Endothelial cell of umbilical vein (primary cell): ENCODE results near the gene SLC2A1. TPM values are rescaled to one million over a fixed set of nuclear protein-coding genes. Genes with fewer than 3 reads are reported as not detected.
"Not testable (repeated sequence)": the region's sequence is repeated elsewhere in the genome, so short reads cannot be mapped to it uniquely, and the experiment has no call there.

Experiments used
- BruUV-seq: library from RNA; stranded (reverse); fragments of 400-500 nt; replicated peaks from 2 replicates; lab custom pipeline; 2021; lab: Mats Ljungman, UMichigan
- CTCF ChIA-PET: fragments of 300-600, 350-600 bp; sonication (Branson Sonifier 250); formaldehyde crosslinking; loops from one replicate; lab custom pipeline; 2021; ENCODE audit warnings: antibody characterized with exemption, inconsistent platforms; lab: Charles Lee
- POLR2A ChIA-PET: fragments of 300-600, 350-600 bp; sonication (Branson Sonifier 250); formaldehyde crosslinking; loops from one replicate; lab custom pipeline; 2021; ENCODE audit warnings: antibody characterized with exemption, inconsistent platforms; lab: Charles Lee
- DNase-seq: peaks from one replicate; pipeline ENCODE4 v3.0.0-alpha.2; 2011; ENCODE audit warnings: low read depth, low spot score
- FAIRE-seq: peaks from 2 replicates; lab custom pipeline; 2011; peaks lifted over from hg19 to GRCh38; lab: Jason Lieb, UNC
- H2AFZ ChIP-seq: 2 replicates; pipeline ENCODE4 v1.6.0; 2012; ENCODE audit warnings: low read depth, low read length, control low read depth, inconsistent platforms
- H3K27ac ChIP-seq: 2 replicates; pipeline ENCODE4 v1.5.1; 2011; ENCODE audit warnings: low read depth, mild to moderate bottlenecking, control low read depth, low read length, moderate library complexity; ENCODE audit not compliant: insufficient read depth
- H3K27me3 ChIP-seq, 2 experiments: 2 replicates each; pipeline versions ENCODE4 v1.6.0 to v1.6.1; 2011; ENCODE audit warnings: low read length in 2 of 2, mixed read lengths in 1 of 2; ENCODE audit not compliant: control insufficient read depth in 2 of 2, insufficient read depth in 2 of 2
- H3K36me3 ChIP-seq, 2 experiments: 2 replicates in 1 of 2; 3 replicates in 1 of 2; pipeline ENCODE4 v1.5.1; 2011; ENCODE audit warnings: low read length in 2 of 2, mild to moderate bottlenecking in 1 of 2, moderate library complexity in 1 of 2; ENCODE audit not compliant: control insufficient read depth in 2 of 2, insufficient read depth in 2 of 2; ENCODE audit errors: extremely low read depth in 1 of 2
- H3K4me1 ChIP-seq: 3 replicates; pipeline ENCODE4 v1.5.1; 2011; ENCODE audit warnings: mild to moderate bottlenecking, low read length; ENCODE audit not compliant: control insufficient read depth, insufficient read depth; ENCODE audit errors: extremely low read depth
- H3K4me2 ChIP-seq: 2 replicates; pipeline ENCODE4 v1.6.1; 2011; ENCODE audit warnings: low read length, control low read depth, mixed read lengths; ENCODE audit not compliant: insufficient read depth
- H3K4me3 ChIP-seq, 3 experiments: fragments of 200-600 bp in 1 of 3; sonication (generic), shearing (Covaris generic) in 1 of 3; replicated peaks in 1 of 3; 2 replicates each; pipeline ENCODE4 v1.5.1; 2011 to 2016; ENCODE audit warnings: control low read depth in 3 of 3, low read length in 3 of 3, mild to moderate bottlenecking in 2 of 3, inconsistent platforms in 1 of 3, low read depth in 1 of 3, moderate library complexity in 1 of 3; ENCODE audit not compliant: insufficient read depth in 1 of 3
- H3K79me2 ChIP-seq: 2 replicates; pipeline ENCODE4 v1.6.0; 2012; ENCODE audit warnings: low read length, inconsistent platforms; ENCODE audit not compliant: control insufficient read depth, insufficient read depth
- H3K9ac ChIP-seq: replicated peaks from 2 replicates; pipeline ENCODE3; 2011; ENCODE audit warnings: low read length, control low read depth; ENCODE audit not compliant: insufficient read depth; ENCODE audit errors: extremely low read depth
- H3K9me1 ChIP-seq: replicated peaks from 3 replicates; pipeline ENCODE4 v1.6.0; 2011; ENCODE audit warnings: mild to moderate bottlenecking, low read length; ENCODE audit not compliant: control insufficient read depth, insufficient read depth; ENCODE audit errors: extremely low read depth
- H3K9me3 ChIP-seq: replicated peaks from 2 replicates; pipeline ENCODE4 v1.5.1; 2012; ENCODE audit warnings: low read length, inconsistent platforms; ENCODE audit not compliant: control insufficient read depth, insufficient read depth
- H4K20me1 ChIP-seq: replicated peaks from 2 replicates; pipeline ENCODE3; 2011; ENCODE audit warnings: mild to moderate bottlenecking, low read length; ENCODE audit not compliant: control insufficient read depth, insufficient read depth; ENCODE audit errors: extremely low read depth
- EZH2 ChIP-seq: IDR thresholded peaks from 2 replicates; pipeline ENCODE4 v1.6.1; 2012; ENCODE audit warnings: borderline replicate concordance, low read depth, mild to moderate bottlenecking, moderate library complexity, low read length, inconsistent platforms; ENCODE audit not compliant: severe bottlenecking
- FOS ChIP-seq: IDR thresholded peaks from 2 replicates; pipeline ENCODE4 v1.6.1; 2011; ENCODE audit warnings: mild to moderate bottlenecking, low read length, moderate library complexity, borderline replicate concordance; ENCODE audit not compliant: insufficient read depth
- GATA2 ChIP-seq: IDR thresholded peaks from 2 replicates; pipeline ENCODE4 v1.7.0; 2011; ENCODE audit warnings: low read depth, mild to moderate bottlenecking, moderate library complexity, mixed read lengths, low read length; ENCODE audit not compliant: insufficient read length, insufficient read depth
- JUN ChIP-seq: IDR thresholded peaks from 2 replicates; pipeline ENCODE4 v1.6.1; 2011; ENCODE audit warnings: borderline replicate concordance, low read depth; ENCODE audit not compliant: insufficient read length, insufficient read depth
- MYC ChIP-seq: IDR thresholded peaks from one replicate; pipeline ENCODE4 v1.6.1; 2011; ENCODE audit warnings: mild to moderate bottlenecking, low read depth, low read length
- POLR2A ChIP-seq: IDR thresholded peaks from 2 replicates; pipeline ENCODE4 v1.6.1; 2012; ENCODE audit warnings: low read depth, mild to moderate bottlenecking, control low read depth, low read length
- POLR2AphosphoS5 ChIP-seq: IDR thresholded peaks from 2 replicates; pipeline ENCODE4 v1.6.1; 2012; ENCODE audit warnings: low read depth, mild to moderate bottlenecking, control low read depth, low read length, moderate library complexity; ENCODE audit not compliant: insufficient read depth
- dilution Hi-C: fragments of 300-500 bp; cut with MboI; formaldehyde crosslinking; loops from one replicate; pipeline ENCODE4 v1.15.0; 2019; ENCODE audit warnings: low sequenced_read_pairs; ENCODE audit not compliant: extremely low pct_ligation_motif_present
- intact Hi-C: fragments of 100-400 bp; cut with micrococcal nuclease; formaldehyde crosslinking; loops from one replicate; pipeline ENCODE4 v1.10.0; 2022
- polyA plus RNA-seq, 4 experiments: library from polyadenylated mRNA; depleted of rRNA in 3 of 4; stranded (reverse) in 3 of 4; unstranded in 1 of 4; fragments of >200 nt; gene quantifications; 2 replicates each; pipeline versions ENCODE4 v1.2.1 to v1.2.3, GENCODE V29; 2011 to 2012; ENCODE audit warnings: missing spikeins in 1 of 4
- total RNA-seq: library from RNA; stranded (reverse); gene quantifications from 2 replicates; pipeline ENCODE4 v1.2.3, GENCODE V29; 2021
- TF ChIP-seq, protein P1 (sequence below): IDR thresholded peaks from 2 replicates; pipeline ENCODE4 v1.6.1; 2011; ENCODE audit not compliant: insufficient read depth, insufficient read length
- TF ChIP-seq, protein P2 (sequence below), 2 donors: IDR thresholded peaks; 1 replicate in 1 of 2; 2 replicates in 1 of 2; pipeline ENCODE4 v1.5.1; 2011; ENCODE audit warnings: low read length in 2 of 2, mild to moderate bottlenecking in 2 of 2, moderate library complexity in 2 of 2, control low read depth in 1 of 2, inconsistent platforms in 1 of 2, low read depth in 1 of 2; ENCODE audit not compliant: insufficient read depth in 1 of 2; ENCODE audit errors: extremely low read depth in 1 of 2

SLC2A1 gene
- total and polyA plus RNA-seq, 2 donors (not counting 3 experiments of a cell fraction or from before 2014, with no cell fraction given), result 42.2 to 46.5 TPM

DNA sequence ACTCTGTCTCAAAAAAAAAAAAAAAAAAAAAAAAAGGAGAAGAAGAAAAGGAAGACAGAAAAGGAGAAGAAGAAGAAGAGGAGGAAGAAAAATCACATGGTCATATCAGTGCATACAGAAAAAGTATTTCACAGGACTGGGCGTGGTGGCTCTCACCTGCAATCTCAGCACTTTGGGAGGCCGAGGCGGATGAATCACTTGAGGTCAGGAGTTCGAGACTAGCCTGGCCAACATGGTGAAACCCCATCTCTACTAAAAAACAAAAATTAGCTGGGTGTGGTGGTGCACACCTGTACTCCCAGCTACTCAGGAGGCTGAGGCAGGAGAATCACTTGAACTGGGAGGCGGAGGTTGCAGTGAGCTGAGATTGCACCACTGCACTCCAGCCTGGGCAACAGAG, 39.0 kb downstream of the SLC2A1 start:
- FAIRE-seq, H3K27me3 ChIP-seq, H3K27ac ChIP-seq, H3K4me3 ChIP-seq, H3K79me2 ChIP-seq, H4K20me1 ChIP-seq, H3K4me1 ChIP-seq, H3K36me3 ChIP-seq, BruUV-seq, DNase-seq, H3K9me1 ChIP-seq, H3K9ac ChIP-seq, H2AFZ ChIP-seq, POLR2A ChIA-PET, H3K9me3 ChIP-seq, H3K4me2 ChIP-seq: not testable (repeated sequence)
- dilution Hi-C loops, result loop anchor here (25.0 kb wide), 1 partner anchor 143 kb away; no protein-coding TSS in a partner anchor
- intact Hi-C loops, result loop anchor here (5.0 kb wide), 1 partner anchor 152 kb away; the partner anchor contains the start of genes C1orf50 and P3H1
- CTCF ChIA-PET, result interaction anchor here (16.3 kb wide), 1 partner anchor 154 kb away, joined by 1298 read pairs; no protein-coding TSS in a partner anchor

DNA sequence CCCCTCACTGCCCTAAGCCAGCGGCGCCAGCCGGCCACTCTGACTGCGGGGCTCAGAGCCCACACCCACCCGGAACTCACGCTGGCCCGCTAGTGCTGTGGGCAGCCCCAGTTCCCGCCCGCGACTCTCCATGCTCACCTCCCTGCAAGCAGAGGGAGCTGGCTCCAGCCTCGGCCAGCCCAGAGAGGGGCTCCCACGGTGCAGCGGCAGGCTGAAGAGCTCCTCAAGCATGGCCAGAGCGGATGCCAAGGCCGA, 41.5 kb downstream of the SLC2A1 start:
- H3K27me3 ChIP-seq, result no peaks in the 10 kb centered on the region
- DNase-seq (no peak), FAIRE-seq (no peak)
- BruUV-seq, result no TSS peak
- H3K9me1 ChIP-seq, result no peaks in the 10 kb centered on the region
- H3K36me3 ChIP-seq, result no peaks in the 10 kb centered on the region
- no peak overlapping the region for H3K4me3 ChIP-seq
- ChIA-PET CTCF (interaction anchor here (1.4 to 16.3 kb wide), 2 partner anchors 156 to 339 kb away, joined by 3 to 1298 read pairs; no protein-coding TSS in a partner anchor), POLR2A (no interaction called here)
- H3K79me2 ChIP-seq, result no peaks in the 10 kb centered on the region
- H2AFZ ChIP-seq, result no peak overlapping the region
- intact Hi-C loops (no loop called here), dilution Hi-C loops (loop anchor here (25.0 kb wide), 1 partner anchor 145 kb away; no protein-coding TSS in a partner anchor)
- no peak overlapping the region for H3K9ac ChIP-seq
- no peaks in the 10 kb centered on the region for H3K9me3 ChIP-seq
- no peak overlapping the region for H3K4me2 ChIP-seq
- H3K27ac ChIP-seq, result no peak overlapping the region
- no peaks in the 10 kb centered on the region for H3K4me1 ChIP-seq
- TF ChIP-seq GATA2 (no peak), JUN (no peak), POLR2A (no peak), MYC (no peak), POLR2AphosphoS5 (no peak), EZH2 (no peak), FOS (no peak)
- TF ChIP-seq, protein P1, sequence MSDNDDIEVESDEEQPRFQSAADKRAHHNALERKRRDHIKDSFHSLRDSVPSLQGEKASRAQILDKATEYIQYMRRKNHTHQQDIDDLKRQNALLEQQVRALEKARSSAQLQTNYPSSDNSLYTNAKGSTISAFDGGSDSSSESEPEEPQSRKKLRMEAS, result no peak
- TF ChIP-seq, protein P2, sequence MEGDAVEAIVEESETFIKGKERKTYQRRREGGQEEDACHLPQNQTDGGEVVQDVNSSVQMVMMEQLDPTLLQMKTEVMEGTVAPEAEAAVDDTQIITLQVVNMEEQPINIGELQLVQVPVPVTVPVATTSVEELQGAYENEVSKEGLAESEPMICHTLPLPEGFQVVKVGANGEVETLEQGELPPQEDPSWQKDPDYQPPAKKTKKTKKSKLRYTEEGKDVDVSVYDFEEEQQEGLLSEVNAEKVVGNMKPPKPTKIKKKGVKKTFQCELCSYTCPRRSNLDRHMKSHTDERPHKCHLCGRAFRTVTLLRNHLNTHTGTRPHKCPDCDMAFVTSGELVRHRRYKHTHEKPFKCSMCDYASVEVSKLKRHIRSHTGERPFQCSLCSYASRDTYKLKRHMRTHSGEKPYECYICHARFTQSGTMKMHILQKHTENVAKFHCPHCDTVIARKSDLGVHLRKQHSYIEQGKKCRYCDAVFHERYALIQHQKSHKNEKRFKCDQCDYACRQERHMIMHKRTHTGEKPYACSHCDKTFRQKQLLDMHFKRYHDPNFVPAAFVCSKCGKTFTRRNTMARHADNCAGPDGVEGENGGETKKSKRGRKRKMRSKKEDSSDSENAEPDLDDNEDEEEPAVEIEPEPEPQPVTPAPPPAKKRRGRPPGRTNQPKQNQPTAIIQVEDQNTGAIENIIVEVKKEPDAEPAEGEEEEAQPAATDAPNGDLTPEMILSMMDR (IDR thresholded peaks at IDR 0.05; ENCODE audit: extremely low read depth in 1 of 2, insufficient read depth in 1 of 2, low read depth in 1 of 2, low read length in 2 of 2), result no peak
- no peaks in the 10 kb centered on the region for H4K20me1 ChIP-seq
